GM18858 (cell line): ENCODE data around the gene POC1B.
A peak's percentile ranks its signal among the peaks of the same experiment; 100 is the strongest.

Experiments used
- ATAC-seq: cut with Tn5 transposase; IDR thresholded peaks from one replicate; pipeline ENCODE4 v1.9.1; 2021; ENCODE audit not compliant: unreplicated experiment

Gene POC1B

DNA sequence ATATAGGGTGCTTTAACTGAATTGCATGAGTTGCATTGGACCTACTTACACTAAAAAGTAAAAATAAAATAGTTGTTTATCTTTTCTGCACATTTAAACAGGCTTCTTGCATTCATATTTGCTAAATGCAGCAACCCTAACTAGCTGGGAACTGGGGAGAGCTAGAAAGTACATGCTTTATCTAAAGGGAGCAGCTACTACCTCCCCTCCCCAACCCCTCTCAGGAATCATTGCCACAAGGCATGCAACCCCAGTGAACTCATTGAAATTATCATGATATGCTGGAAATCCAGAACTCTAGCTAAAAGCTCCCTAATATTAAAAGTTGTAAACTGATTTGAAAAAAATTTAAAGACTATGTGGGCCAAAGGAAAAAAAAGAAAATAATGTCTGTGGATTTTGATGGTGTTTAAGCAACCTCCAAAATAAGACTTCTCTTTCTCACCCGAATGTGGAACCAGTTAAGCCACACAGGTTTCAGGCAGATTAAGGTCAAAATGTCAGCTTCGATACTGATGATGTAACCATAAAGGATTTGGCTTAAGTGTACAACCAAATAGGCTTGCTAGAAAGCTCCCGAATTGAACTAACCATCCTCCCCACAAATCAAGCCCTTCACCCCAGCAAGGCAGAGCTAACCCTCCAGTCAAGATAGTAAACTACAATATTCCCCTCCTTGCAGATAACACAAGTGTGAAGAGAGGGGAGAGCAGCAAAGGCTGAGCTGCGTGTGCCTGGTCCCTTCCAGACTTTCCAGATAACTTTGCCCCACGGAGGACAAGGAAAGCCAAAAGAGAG, 13.8 kb upstream of the POC1B start:
- no peak for ATAC-seq

- ATAC-seq: no peak
These were observed 13.1 kb upstream of the POC1B start for GRCh38 chr12:89538897-89539296.

DNA sequence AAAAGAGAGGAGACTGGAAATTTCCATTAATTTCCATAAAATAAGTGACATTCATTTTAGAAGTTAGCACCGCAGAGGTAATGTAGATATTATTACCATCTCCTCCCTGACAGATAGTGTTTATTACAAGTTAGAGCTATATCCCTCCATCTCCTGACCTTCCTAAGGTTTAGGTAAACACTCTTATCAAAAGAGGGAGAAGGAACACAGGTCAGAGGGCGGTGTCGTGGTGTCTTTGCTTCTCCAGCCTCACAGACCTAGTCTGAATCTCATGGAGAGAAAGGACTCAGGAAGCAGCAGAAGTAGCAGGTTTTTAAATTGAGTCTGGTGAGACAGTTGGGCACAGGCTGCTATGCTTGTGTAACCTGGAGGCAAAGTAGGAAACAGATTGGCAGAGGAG, 11.5 kb upstream of the POC1B start:
- ATAC-seq: no peak

DNA sequence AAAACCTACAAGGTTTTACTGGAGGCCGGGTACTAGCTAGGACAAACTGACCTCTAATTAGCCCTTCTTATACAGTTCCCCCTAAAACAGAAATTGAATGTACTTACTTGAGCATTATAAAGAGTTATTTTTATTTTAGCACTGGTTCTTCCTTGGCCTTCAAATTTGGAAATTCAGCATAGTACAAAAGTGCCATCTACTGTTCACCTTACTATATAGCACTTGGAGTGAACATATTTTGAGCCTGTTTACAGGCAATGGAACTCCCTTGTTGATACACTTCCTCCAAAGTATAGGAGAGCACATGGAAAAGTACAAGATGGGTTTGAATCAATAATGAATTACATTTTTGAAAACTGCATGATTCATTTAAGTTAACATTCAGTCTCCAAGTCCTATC, 3.9 kb upstream of the POC1B start:
- peak; percentile 35 for ATAC-seq

DNA sequence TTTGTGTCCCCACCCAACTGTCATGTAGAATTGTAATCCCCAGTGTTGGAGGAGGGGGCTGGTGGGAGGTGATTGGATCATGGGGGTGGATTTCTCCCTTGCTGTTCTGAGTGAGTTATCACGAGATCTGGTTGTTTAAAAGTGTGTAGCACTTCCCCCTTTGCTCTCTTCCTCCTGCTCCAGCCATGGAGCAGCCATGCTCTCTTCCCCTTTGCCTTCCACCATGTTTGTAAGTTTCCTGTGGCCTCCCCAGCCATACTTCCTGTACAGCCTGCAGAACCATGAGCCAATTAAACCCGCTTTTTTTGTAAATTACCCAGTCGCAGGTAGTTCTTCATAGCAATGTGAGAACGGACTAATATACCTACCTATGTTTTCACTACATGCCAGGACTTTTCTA, 2.6 kb upstream of the POC1B start:
- ATAC-seq: no peak

- ATAC-seq: peak; percentile 18
These were observed 483 bp downstream of the POC1B start for GRCh38 chr12:89525305-89525823.

GRCh38 chr12:89524541-89525304, 1.1 kb downstream of the POC1B start, which contains the start of gene GALNT4:
Gene GALNT4, minus strand, starts transcription at chr12:89524796. Its CDS starts 247 bp downstream, at chr12:89524549.
- ATAC-seq: peak; percentile 69

- no peak for ATAC-seq
These were observed 1.9 kb downstream of the POC1B start for GRCh38 chr12:89523843-89524540.

DNA sequence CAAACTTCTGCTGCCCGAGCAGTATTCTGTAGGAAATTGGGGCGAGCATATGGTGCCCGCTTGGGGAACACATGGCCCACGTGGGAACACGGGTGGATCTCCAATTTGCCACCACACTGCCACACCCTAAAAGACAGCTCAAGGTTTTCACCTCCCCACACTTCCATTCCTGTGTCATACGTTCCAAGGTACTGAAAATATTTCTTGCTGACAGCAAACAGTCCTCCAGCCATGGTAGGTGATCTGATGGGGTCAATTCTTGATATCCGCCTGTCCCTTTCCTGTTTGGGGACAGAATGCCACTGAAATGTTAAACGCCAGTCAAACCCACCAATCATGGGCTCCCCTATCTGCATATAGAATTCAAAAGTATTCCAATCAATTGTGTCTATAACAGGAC, 2.5 kb downstream of the POC1B start:
- ATAC-seq: no peak

DNA sequence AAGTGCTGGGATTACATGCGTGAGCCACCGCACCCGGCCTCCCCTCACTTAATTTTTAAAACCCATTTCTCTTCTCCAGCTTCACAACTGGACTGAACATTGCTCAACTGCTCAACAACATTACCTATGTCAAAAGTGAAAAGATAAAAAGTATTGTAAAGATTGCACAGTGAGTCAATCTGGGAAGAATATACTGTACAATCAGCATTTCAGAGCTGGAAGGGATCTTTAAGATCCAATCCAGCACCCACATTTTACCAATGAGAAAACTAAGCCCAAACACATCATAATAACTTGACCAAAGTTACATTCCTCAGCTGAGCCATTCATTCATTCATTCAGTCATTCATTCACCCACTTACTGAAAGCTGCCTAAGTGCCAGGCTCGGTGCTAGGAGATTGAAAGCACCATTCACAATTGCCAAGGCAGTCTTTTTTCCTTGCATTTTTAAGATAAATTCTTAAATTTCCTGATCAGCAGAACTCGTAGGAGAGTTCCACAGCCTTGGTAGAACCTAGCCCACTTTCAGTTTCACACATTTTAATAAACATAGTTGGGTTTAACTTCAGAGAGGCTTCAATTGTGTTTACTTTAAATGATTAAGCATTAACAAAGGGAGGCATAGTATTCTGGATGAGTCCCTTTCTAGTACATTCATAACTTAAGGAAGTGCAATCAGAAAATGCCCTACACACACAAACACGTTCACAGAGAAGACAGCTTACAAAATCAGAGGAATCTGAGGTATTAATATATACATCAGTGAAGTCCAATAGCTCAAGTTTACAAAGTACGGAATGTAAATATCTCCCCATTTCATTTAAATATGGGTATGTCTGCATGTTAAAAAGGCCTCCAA, 4.3 kb downstream of the POC1B start:
- ATAC-seq: no peak

GRCh38 chr12:89517720-89518119, 8.1 kb downstream of the POC1B start:
- ATAC-seq: no peak

DNA sequence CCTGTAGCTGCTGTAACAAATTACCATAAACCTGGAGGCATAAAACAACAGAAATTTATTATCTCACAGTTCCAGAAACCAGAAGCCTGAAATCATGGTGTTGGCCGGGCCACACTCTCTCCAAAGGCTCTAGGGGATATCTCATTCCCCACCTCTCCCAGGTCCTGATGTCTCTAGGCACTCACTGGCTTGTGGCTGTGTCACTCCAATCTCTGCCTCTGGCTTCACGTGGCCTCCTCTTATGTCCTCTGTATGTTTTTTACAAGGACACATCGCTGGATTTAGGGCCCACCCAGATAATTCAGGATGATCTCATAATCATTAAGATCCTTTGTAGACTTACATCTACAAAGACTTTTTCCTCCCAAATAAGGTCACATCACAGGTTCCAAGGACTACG, 9.2 kb downstream of the POC1B start:
- no peak for ATAC-seq

GRCh38 chr12:89514751-89515150, 11.1 kb downstream of the POC1B start:
- ATAC-seq: peak; percentile 88

DNA sequence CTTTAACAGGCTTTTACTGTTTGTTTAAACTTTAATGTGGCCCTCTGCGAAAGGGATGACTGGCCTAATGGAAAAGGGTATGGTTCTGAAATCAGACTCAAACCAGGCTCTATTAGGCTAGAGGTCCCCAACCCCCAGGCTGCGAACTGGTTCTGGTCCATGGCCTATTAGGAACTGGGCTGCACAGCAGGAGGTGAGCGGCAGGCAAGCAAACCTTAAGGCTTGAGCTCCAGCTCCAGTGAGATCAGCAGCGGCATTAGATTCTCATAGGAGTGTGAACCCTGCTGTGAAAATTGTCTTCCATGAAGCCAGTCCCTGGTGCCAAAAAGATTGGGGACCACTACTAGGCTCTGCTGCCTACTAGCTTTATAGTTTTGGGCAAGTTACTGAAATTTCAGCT, 12.3 kb downstream of the POC1B start:
- no peak for ATAC-seq

DNA sequence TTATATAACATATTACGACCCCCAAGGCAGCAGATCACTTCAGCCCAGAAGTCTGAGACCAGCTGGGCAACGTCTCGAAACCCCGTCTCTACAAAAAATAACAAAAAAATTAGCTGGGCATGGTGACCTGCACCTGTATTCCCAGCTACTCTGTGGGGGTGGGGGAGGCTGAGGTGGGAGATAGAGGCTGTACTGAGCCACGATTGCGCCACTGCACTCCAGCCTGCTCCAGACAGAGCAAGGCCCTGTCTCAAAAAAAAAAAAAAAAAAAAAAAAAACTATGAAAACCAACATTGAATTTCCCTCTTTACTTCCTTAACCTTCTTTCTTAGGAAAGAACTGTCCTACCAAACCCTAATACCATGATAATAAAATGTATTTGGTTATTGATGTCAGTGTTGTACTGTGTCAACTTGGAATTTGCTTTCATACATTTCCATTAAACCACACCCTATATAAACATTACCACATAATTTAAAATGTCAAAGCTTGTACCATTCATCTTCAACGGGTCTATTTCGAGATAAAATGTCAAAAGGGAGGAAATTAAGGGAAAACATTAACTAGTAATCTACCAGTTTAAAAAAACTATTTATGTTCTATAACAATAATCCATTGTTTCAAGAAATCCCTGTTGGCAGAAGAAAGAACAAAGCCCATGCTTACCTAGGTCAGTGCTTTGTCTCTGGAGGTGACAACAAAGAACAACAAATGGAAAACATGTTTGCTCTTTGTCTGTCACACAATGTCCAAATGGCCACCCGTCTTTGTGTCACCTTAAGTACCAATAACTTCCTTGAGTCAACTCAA, 18.6 kb downstream of the POC1B start:
- ATAC-seq: no peak

- no peak for ATAC-seq
These were observed 19.8 kb downstream of the POC1B start for GRCh38 chr12:89506050-89506449.

DNA sequence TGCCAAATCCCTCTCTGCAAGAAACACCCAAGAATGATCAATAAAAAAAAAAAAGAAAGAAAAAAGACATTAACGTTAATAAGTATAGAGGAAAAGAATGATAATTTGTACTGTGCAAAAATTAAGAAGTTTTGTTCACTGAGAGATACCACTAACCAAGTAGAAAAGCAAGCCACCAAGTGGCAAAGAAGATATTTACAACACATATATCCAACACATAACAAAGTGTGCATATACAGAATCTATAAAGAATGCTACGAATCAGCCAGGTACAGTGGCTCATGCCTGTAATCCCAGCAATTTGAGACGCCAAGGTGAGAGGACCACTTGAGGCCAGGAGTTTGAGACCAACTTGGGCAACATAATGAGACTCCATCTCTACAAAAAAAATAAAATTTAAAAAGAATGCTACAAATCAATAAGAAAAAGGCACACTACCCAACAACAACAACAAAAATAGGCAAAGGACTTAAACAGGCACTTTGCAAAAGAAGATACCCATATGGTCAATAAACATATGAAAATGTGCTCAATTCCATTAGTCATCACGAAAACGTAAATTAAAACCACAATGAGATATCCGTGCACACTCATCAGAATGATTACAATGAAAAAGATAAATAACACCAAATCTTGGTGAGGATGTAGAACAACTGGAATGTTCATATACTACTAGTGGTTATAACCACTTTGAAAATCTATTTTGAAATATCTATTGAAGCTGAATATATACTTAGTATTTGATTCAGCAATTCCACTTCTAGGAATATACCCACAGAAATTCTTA, 21.1 kb downstream of the POC1B start:
- no peak for ATAC-seq

DNA sequence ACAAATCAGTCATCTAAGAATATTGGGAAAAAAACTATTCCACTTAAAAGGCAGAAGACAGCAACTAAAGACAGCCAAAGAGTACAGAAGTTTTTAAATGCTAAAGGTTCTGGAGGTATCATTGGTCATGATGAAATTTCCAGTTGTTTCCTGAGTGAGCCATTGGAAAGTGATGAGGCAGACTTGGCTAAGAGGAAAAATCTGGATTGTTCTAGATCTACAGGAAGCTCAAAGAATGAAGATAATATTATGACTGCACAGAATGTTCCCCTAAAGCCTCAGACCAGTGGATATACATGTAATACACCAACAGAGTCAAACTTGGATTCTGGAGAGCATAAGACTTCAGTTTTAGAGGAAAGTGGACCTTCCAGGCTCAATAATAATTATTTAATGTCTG, 24.1 kb downstream of the POC1B start:
- no peak for ATAC-seq

- ATAC-seq: no peak
These were observed 26.0 kb downstream of the POC1B start for GRCh38 chr12:89499857-89500256.
